Endothelial cell (in vitro differentiated cells): ENCODE results near the gene KIF6. TPM values are rescaled to one million over a fixed set of nuclear protein-coding genes. Genes with fewer than 3 reads are reported as not detected.

Source experiments
- DNase-seq: peaks from one replicate; pipeline ENCODE4 v3.0.0; 2021; ENCODE audit warnings: low spot score
- H3K27ac Mint-ChIP-seq: one replicate; pipeline ENCODE4 v1.8.0; 2021; ENCODE audit warnings: mixed read lengths, inconsistent platforms; ENCODE audit not compliant: unreplicated experiment
- H3K27me3 Mint-ChIP-seq: one replicate; pipeline ENCODE4 v1.8.0; 2021; ENCODE audit warnings: mild to moderate bottlenecking, moderate library complexity, mixed read lengths, inconsistent platforms; ENCODE audit not compliant: unreplicated experiment
- H3K36me3 Mint-ChIP-seq: one replicate; pipeline ENCODE4 v1.8.0; 2021; ENCODE audit warnings: mild to moderate bottlenecking, low read depth, mixed read lengths, inconsistent platforms; ENCODE audit not compliant: unreplicated experiment
- H3K4me1 Mint-ChIP-seq: one replicate; pipeline ENCODE4 v1.8.0; 2021; ENCODE audit warnings: mild to moderate bottlenecking, mixed read lengths, inconsistent platforms; ENCODE audit not compliant: unreplicated experiment
- H3K4me3 Mint-ChIP-seq: one replicate; pipeline ENCODE4 v1.8.0; 2021; ENCODE audit warnings: mild to moderate bottlenecking, mixed read lengths, inconsistent platforms; ENCODE audit not compliant: unreplicated experiment
- H3K9me3 Mint-ChIP-seq: one replicate; pipeline ENCODE4 v1.8.0; 2021; ENCODE audit warnings: mixed read lengths, inconsistent platforms; ENCODE audit not compliant: unreplicated experiment
- total RNA-seq: library from RNA; stranded (reverse); fragmentation: NEBNext Ultra II Directional; extraction: Animal tissue kit (Norgen Biotek cat#: 25700); gene quantifications from one replicate; pipeline ENCODE4 v1.2.1, GENCODE V29; 2021; ENCODE audit not compliant: unreplicated experiment
- TF ChIP-seq, protein P1 (sequence below): fragments of 200-600 bp; sonication (generic); IDR thresholded peaks from one replicate; pipeline ENCODE4 v1.5.0; 2021; ENCODE audit warnings: antibody characterized with exemption; ENCODE audit not compliant: unreplicated experiment

KIF6 gene
- total RNA-seq, 1 donor from 2014 or later, result 0.46 TPM

DNA sequence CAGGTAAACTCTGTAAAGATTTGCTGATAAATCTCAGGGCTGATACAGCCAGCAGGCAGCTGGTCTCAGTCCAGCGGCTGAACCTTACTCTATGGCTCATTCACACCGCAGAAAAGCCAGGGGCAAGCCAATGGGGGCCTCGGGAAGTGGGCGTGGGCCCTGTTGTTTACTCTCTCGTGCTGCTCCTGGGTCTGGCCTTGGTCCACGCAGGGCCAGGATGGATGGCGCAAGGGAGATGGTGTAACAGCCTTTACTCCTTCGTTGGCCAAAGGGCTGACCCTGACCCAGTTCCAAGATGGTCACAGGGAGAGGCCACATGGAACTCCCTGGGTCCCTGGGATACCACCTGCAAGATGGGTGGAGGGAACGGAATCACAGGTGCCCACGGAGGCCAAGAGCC is 427.1 kb downstream of the KIF6 start:
- no peak for DNase-seq
- H3K4me3 Mint-ChIP-seq, result no peak overlapping the region
- H3K27ac Mint-ChIP-seq, result no peak overlapping the region
- H3K36me3 Mint-ChIP-seq, result peaks cover 18% of the 10 kb centered on the region
- no peaks in the 10 kb centered on the region for H3K9me3 Mint-ChIP-seq
- peaks cover 19% of the 10 kb centered on the region for H3K27me3 Mint-ChIP-seq
- TF ChIP-seq, protein P1, sequence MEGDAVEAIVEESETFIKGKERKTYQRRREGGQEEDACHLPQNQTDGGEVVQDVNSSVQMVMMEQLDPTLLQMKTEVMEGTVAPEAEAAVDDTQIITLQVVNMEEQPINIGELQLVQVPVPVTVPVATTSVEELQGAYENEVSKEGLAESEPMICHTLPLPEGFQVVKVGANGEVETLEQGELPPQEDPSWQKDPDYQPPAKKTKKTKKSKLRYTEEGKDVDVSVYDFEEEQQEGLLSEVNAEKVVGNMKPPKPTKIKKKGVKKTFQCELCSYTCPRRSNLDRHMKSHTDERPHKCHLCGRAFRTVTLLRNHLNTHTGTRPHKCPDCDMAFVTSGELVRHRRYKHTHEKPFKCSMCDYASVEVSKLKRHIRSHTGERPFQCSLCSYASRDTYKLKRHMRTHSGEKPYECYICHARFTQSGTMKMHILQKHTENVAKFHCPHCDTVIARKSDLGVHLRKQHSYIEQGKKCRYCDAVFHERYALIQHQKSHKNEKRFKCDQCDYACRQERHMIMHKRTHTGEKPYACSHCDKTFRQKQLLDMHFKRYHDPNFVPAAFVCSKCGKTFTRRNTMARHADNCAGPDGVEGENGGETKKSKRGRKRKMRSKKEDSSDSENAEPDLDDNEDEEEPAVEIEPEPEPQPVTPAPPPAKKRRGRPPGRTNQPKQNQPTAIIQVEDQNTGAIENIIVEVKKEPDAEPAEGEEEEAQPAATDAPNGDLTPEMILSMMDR, result no peak
- H3K4me1 Mint-ChIP-seq, result peaks cover 4% of the 10 kb centered on the region

DNA sequence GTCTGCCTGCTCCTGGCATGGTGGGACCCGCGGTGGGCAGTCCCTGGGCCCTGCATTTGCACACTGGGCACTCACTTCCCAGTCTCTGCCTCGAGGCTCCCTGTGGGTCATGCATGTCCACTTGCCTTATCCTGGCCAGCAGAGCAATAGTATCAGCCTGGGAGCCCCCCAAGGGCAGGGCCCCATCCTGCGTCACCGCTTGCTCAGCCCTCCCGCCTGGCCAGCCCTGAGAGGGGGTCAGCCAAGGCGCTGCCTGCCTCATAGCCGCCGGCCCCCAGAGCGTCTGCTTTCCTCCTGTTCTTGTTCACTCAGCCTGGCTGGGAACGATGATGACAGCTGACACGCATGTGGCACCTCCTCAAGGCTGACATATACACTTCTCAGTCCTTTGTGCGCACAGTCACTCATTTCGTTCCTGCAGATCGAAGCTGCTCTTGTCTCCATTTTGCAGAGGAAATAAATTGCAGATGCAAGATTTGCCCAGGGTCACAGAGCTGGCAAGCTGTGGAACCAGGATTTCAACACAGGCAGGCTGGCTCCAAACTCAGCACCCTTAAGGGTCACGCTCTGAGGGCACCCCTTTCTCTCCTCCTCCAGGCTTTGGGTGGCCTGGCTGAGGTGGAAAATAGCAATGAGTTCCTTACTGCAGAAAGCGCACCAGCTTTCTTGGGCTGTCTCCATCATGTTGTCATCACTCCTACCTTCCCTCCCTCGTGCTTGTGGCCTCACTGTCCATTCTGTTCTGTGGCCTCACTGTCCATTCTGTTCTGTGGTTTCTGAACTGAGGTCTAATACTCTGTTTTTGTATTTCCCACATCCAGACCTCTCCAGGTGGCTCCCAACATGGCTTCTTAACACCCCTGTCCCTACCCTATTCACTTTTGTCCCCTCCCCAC is 428.2 kb downstream of the KIF6 start:
- H3K27ac Mint-ChIP-seq, result no peak overlapping the region
- DNase-seq, result no peak
- peaks cover 13% of the 10 kb centered on the region for H3K36me3 Mint-ChIP-seq

DNA sequence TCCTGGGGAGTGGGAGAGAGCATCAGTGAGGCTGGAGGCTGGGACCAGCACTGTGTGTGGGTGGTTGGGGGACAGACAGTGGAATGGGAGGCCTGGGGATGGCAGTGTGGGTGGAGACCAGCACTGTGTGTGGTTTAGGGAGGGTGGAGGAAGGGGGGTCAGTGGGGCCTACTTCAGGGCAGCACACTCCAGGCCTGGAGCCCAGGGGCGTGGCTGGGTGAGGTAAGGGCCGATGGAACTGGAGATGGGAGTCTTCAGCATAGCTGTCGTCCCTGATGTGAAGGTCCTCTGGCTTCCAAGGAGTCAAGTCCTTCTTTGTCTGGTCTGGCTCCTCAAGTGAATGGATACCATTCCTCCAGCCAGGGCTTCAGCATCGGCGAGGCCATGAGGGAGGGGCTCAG is 429.6 kb downstream of the KIF6 start:
- DNase-seq, result no peak
- H3K4me3 Mint-ChIP-seq, result no peak overlapping the region
- TF ChIP-seq, protein P1, result no peak
- no peak overlapping the region for H3K27ac Mint-ChIP-seq
- H3K27me3 Mint-ChIP-seq, result peaks cover 16% of the 10 kb centered on the region
- peaks cover 10% of the 10 kb centered on the region for H3K36me3 Mint-ChIP-seq
- H3K4me1 Mint-ChIP-seq, result no peaks in the 10 kb centered on the region
- no peaks in the 10 kb centered on the region for H3K9me3 Mint-ChIP-seq

More for the DNA sequence above, 428.2 kb downstream of the KIF6 start:
- H3K4me3 Mint-ChIP-seq, result no peak overlapping the region
- no peaks in the 10 kb centered on the region for H3K9me3 Mint-ChIP-seq
- H3K4me1 Mint-ChIP-seq, result no peaks in the 10 kb centered on the region
- peaks cover 16% of the 10 kb centered on the region for H3K27me3 Mint-ChIP-seq
- TF ChIP-seq, protein P1, result no peak

DNA sequence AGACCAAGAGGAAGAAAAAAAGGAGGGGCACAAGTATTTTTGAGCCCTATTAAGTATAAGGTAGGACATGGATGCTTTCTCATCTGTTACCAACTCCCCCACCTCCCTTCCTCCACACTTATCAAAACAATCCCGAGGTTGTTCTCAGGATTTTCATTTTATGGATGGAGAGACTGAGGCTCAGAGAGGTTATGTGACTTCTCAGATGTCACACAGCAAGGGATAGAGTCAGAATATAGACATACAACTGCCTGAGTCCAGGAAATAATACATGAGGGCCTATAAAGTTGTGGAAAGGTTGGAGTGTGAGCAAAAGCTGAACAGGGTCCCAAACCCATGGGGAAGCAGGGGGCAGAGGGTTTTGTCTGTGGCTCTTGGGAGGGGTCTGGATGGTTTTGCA is 430.3 kb downstream of the KIF6 start:
- Mint-ChIP-seq H3K27me3 (peaks cover 16% of the 10 kb centered on the region), H3K4me3 (no peak overlapping the region), H3K9me3 (no peaks in the 10 kb centered on the region), H3K4me1 (no peaks in the 10 kb centered on the region), H3K36me3 (peaks cover 6% of the 10 kb centered on the region), H3K27ac (no peak overlapping the region)
- DNase-seq, result no peak
- TF ChIP-seq, protein P1, result no peak

DNA sequence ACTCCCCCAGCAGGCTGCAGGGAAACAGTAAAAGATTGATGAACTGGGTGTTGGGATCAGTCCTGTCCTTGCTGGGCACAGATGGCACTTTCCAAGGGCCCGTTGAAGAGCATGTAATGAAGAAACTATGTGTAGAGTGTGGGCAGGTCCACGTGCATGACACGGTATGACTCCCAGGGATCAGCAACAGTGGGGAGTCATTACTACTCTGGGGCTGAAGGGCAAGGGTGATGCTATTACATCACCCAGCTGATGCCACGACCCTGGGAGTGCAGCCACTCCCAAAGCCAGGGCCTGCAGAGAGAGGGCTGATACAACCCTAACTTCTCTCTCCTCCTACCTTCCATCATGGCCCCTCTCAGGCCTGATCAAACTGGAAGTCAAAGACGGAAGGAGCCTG is 431.1 kb downstream of the KIF6 start:
- H3K4me3 Mint-ChIP-seq, result no peak overlapping the region
- DNase-seq, result no peak
- H3K27ac Mint-ChIP-seq, result no peak overlapping the region
- H3K4me1 Mint-ChIP-seq, result peaks cover 6% of the 10 kb centered on the region
- H3K27me3 Mint-ChIP-seq, result peaks cover 16% of the 10 kb centered on the region
- TF ChIP-seq, protein P1, result no peak
- H3K9me3 Mint-ChIP-seq, result no peaks in the 10 kb centered on the region
- H3K36me3 Mint-ChIP-seq, result peaks cover 5% of the 10 kb centered on the region
